Heart left ventricle (tissue), 13 donors: ENCODE measurements around the gene ID1.

Experiments used
- CTCF ChIP-seq, 12 donors: fragments of 200-600 bp; sonication (generic) in 4 of 12; IDR thresholded peaks; one replicate each; pipeline versions ENCODE4 v1.5.0 to v1.8.0; 2018 to 2022; ENCODE audit warnings: antibody characterized with exemption in 12 of 12, mild to moderate bottlenecking in 5 of 12
- POLR2A ChIP-seq, 2 donors: fragments of 450-650 bp; IDR thresholded peaks; one replicate each; pipeline ENCODE4 v1.6.1; 2017; ENCODE audit warnings: antibody characterized with exemption in 2 of 2, mild to moderate bottlenecking in 2 of 2, moderate library complexity in 2 of 2
- donor health status: ischemic (EF 13 %, LVEDD 7.1; RV severe dilation, severe dysfunction).
- donor health status: DM: no; HTN: yes; CAD: no.
- donor health status: DM: no; HTN: no; CAD: no.
- donor health status: ischemic (EF 25% LVEDD 6.9; RV normal size, moderate dysfunction).
- donor health status: ischemic (EF 25% LVEDD 5.7; RV mildly dilated, moderate dysfunction).
- donor health status: ischemic (EF 35%, LVEDD 5.7; RV mildly dilated, moderate dysfunction).
- donor health status: nonischemic (EF 11% LVEDD 7.7; RV severe dilation, severe dysfunction).
- donor health status: DM: yes; HTN: yes; CAD: no.
- donor health status: PGD.
- donor health status: ischemic (EF 29% LVEDD 5.4; RV normal size, mild dysfunction).
- donor health status: nonischemic (EF 23%, LVEDD 6.1; RV moderate dilation, normal function).

DNA sequence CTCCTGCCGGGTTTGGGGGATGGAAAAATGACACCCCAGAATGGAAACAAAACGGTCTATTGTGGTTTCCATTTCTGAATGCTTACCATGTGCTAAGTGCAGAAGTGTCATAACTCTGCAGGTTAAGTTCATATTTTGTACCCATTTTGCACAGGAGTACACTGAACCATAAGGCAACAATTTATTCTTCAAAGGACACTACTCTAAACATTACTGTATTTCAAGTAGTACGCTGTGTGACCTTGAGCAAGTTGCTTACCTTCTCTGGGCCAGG, 9.8 kb upstream of the ID1 start:
- TF ChIP-seq POLR2A (IDR thresholded peaks at IDR 0.05) (no peak), CTCF (IDR thresholded peaks at IDR 0.05) (no peak)
